ENCODE data around the gene MAD2L1BP.

Gene MAD2L1BP

DNA sequence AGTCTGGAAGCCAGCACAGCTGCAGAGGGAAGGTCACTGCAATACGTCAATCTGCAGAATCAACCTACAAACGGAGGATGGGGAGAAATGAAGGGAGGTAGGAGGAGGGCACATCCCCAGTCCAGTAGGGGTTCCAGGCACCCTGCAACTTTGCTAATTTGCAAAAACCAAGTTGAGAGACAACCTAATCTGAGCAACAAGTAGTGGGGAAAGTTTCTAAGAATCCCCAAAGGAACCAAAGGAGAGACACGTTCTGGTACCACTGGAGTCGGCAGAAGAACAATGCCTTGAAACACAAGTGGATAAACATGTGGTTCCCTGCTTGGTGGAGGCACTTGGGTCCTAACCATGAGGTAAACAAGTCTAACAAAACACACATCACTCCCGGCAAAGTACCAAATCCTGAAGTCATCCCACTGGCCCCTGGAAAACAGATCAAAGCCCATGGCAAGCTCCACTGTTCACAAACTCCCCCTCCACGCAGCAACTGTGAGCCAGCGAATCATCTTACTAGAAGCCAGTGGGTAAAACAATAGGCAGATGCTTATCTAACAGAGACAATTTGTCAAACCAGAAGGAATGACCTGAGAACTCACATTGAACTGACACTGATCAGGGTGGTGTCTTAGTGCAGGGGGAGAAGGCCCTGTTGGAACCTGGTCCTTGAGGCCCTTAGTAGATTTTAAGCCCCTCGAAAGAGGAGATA lies 47.2 kb downstream of the MAD2L1BP start:
- no peak for DNase-seq (ENCODE audit: low read depth in 3 of 3)

DNA sequence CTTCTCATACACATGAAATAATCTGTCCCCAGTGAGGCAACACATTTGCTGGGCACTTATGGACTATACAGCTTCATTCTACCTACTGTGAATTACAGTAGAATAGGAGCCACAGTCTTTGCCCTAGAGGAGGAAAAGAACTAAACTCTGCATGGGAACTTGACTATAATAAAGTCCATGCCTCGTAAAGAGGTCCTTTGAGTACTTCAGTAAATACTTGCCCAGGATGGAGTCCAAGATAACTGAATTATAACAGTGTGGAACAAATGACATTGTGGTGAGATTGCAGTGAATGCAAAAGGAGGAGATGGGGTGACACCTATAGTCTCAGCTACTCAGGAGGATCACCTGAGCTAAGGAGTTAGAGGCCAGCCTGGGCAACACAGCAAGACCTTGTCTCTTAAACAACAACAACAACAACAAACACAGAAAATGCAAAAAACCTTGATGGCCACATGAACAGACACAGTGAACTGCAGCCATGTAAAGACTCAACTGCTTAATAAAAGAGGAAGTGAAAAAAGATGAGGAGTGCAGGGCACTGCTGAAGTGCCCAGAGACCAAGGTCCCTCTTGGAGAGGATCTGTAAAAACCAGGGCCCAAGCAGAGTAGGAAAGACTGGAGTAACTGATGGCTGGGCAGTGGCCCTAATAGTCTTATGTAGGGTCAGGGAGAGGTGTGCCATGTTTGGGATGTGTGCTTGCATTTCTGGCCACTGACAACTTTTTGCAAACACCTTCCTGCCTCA lies 48.2 kb downstream of the MAD2L1BP start:
- DNase-seq (ENCODE audit: low read depth in 3 of 3): no peak

- no peak for DNase-seq (ENCODE audit: low read depth in 3 of 3)
Measured at GRCh38 chr6:43687079-43687436, 51.4 kb downstream of the MAD2L1BP start.

DNA sequence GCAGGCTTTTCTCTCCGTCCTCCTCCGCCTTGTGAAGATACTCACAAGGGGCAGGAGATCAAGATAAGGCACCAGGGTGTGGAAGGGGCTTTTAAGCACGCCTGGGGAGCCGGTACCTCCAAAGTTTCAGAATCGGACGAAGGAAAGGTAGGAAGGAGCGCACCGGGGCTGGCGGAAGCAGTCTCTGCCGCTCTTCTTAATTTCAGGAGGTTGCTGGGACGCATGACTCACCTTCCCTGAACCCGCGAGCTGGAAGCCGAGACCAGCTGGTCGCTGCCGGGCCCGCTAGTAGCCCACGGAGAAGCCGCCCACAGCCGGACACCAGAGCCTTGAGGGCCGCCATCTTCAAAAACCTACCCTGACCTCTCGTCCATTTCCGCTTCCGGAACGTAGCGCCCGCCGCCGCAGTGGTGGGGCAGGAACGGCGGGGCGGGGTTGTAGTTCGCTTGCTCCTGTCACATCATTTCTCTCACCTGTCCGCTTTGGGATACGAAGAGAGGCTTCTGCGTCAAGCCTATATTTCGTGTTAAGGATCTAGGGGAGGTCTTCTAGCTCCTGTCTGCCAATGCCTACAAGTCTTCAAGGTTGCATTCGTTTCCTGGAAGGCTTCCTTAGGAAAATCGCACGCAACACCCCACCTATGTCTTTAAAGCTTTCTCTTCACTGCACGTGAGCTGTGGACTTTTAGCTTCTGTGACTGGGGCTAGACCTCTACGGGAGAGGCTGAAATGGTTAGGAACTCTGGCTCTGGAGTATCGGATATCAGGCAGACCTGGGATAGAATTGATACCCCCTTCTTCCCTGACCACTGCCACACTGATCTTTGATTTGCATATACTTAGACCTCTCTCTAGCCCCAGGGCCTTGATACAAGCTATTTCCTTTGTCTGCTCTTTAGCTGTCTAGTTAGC lies 52.1 kb downstream of the MAD2L1BP start, which contains the start of gene MRPS18A:
Gene MRPS18A, minus strand, starts transcription at position 355 of the 911 bp plus-strand sequence. Its CDS starts 12 bp downstream, at position 343.
- DNase-seq (ENCODE audit: low read depth in 3 of 3): peak; percentile 49 to 56 (median 55)

GRCh38 chr6:43689421-43689820 lies 53.8 kb downstream of the MAD2L1BP start:
- DNase-seq (ENCODE audit: low read depth in 3 of 3): no peak

All from stimulated activated CD4-positive, alpha-beta T cell treated with anti-CD3 and anti-CD28 coated beads, TNF-alpha, amount 100 ng/mL, for 4 hours (primary cell).